ENCODE data around the gene ZMYM3.

- TF ChIP-seq SUZ12 (IDR thresholded peaks at IDR 0.05; ENCODE audit: extremely low read depth, insufficient read depth, insufficient read length) (no peak), YY1 (IDR thresholded peaks at IDR 0.05; ENCODE audit: insufficient read depth, insufficient read length) (no peak), ZNF274 (IDR thresholded peaks at IDR 0.05; ENCODE audit: low read depth, low read length) (no peak)
Measured at GRCh38 chrX:71224098-71224708, 29.7 kb downstream of the ZMYM3 start.

Measured in NT2/D1 (cell line).